D721Med (cell line): Measurements from ENCODE around the gene BPIFA2.
"Not testable (repeated sequence)": the region's sequence is repeated elsewhere in the genome, so short reads cannot be mapped to it uniquely, and the experiment has no call there.

Source experiments
- DNase-seq: peaks from one replicate; pipeline ENCODE4 v3.0.0; 2011; ENCODE audit warnings: low spot score; ENCODE audit not compliant: insufficient read length
- FAIRE-seq: peaks from 2 replicates; lab custom pipeline; 2011; peaks lifted over from hg19 to GRCh38; lab: Jason Lieb, UNC
- CTCF ChIP-seq: IDR thresholded peaks from 2 replicates; pipeline ENCODE4 v1.5.1; 2012; ENCODE audit warnings: mild to moderate bottlenecking, control low read depth; ENCODE audit not compliant: insufficient read depth; ENCODE audit errors: missing control alignments

The BPIFA2 gene

DNA sequence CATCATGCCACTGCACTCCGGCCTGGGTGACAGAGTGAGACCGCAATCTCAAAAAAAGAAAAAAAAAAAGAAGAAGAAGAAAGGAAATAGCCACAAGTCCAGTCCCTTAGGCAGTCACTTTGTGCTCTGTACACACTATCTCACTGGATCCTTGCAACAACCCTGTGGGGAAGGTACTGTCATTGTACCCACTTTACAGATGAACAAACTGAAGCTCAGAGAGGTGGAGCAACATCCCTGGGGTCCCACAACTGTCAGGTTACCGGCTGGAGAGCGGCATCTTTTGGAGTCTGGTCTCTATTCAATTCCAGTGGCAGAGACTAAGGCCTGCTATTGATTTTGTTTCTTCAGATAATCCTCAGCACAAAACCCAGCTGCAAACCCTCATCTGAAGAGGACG is 12.2 kb downstream of the BPIFA2 start:
- TF ChIP-seq CTCF: no peak
- no peak for DNase-seq
- no peak for FAIRE-seq

- TF ChIP-seq CTCF: no peak
- no peak for FAIRE-seq
- DNase-seq: no peak
Observed at GRCh38 chr20:33181482-33182093, 13.6 kb downstream of the BPIFA2 start.

- no peak for FAIRE-seq
- TF ChIP-seq CTCF: no peak
- no peak for DNase-seq
Observed at GRCh38 chr20:33183312-33183711, 15.4 kb downstream of the BPIFA2 start.

- not testable (repeated sequence) for DNase-seq, FAIRE-seq
Observed at GRCh38 chr20:33185031-33185590, 17.2 kb downstream of the BPIFA2 start.

- no peak for FAIRE-seq
- DNase-seq: no peak
- no peak for TF ChIP-seq CTCF
Observed at GRCh38 chr20:33187491-33187890, 19.5 kb downstream of the BPIFA2 start.

DNA sequence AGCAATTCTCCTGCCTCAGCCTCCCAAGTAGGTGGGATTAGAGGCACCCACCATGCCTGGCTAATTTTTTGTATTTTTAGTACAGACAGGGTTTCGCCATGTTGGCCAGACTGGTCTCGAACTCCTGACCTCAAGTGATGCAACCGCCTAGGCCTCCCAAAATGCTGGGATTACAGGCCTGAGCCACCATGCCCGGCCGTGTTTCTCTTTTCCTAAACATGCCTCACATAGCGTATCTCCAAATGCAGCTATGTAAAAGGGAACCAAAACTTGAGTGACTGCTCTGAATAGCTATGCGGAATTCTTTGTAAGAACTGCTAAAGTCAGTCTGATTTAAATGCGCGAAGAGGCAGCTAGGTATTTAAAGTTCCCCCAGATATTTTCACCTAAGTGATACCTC is 20.5 kb downstream of the BPIFA2 start:
- no peak for TF ChIP-seq CTCF
- no peak for DNase-seq
- no peak for FAIRE-seq

GRCh38 chr20:33191484-33191883 is 23.5 kb downstream of the BPIFA2 start:
- TF ChIP-seq CTCF: no peak
- DNase-seq: no peak
- FAIRE-seq: no peak
